Effector memory CD4-positive, alpha-beta T cell (primary cell): Measurements from ENCODE around the gene MYO5B.

Source experiments
- DNase-seq, 3 donors: peaks; one replicate each; pipeline ENCODE4 v3.0.0-alpha.2; 2020
- H3K27ac ChIP-seq: 2 replicates; pipeline ENCODE4 v1.7.0; 2013; ENCODE audit warnings: mild to moderate bottlenecking, low read length, moderate library complexity; ENCODE audit not compliant: insufficient read depth, poor library complexity, severe bottlenecking
- H3K27me3 ChIP-seq: replicated peaks from 2 replicates; pipeline ENCODE4 v1.7.0; 2013; ENCODE audit warnings: mild to moderate bottlenecking, low read length; ENCODE audit not compliant: insufficient read depth, control insufficient read depth, poor library complexity, severe bottlenecking
- H3K36me3 ChIP-seq: 2 replicates; pipeline ENCODE4 v1.7.0; 2013; ENCODE audit warnings: mild to moderate bottlenecking, low read length, moderate library complexity; ENCODE audit not compliant: control insufficient read depth, insufficient read depth
- H3K4me1 ChIP-seq: 2 replicates; pipeline ENCODE4 v1.7.0; 2013; ENCODE audit warnings: low read length, mild to moderate bottlenecking; ENCODE audit not compliant: control insufficient read depth, insufficient read depth, poor library complexity, severe bottlenecking
- H3K4me3 ChIP-seq: 2 replicates; pipeline ENCODE4 v1.7.0; 2013; ENCODE audit warnings: low read length, low read depth, mild to moderate bottlenecking; ENCODE audit not compliant: insufficient read depth, poor library complexity, severe bottlenecking
- H3K9me3 ChIP-seq: 2 replicates; pipeline ENCODE4 v1.7.0; 2013; ENCODE audit warnings: mild to moderate bottlenecking, low read length, moderate library complexity; ENCODE audit not compliant: control insufficient read depth

Gene MYO5B

DNA sequence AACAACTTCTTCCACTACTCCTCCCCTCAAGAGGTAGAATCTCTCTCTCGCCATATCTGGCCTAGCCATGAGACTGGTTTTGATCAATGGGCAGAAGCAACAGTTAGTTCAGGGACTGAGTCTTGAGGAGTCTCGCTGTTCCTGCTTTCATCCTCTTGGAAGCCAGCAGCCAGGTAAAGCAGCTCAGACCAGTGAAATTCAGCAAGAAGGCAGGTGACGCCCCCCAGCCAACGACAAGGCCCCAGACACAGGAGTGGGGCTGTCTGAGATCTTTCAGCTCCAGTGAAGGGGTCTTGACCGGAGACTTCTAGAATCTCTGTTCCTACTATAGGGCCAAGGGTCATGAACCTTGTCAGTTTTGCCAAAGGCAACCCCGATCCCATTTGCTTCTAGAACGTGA is 341.9 kb downstream of the MYO5B start:
- Histone ChIP-seq H3K4me3 (no peak overlapping the region), H3K4me1 (no peaks in the 10 kb centered on the region), H3K9me3 (no peaks in the 10 kb centered on the region), H3K36me3 (no peaks in the 10 kb centered on the region), H3K27ac (no peak overlapping the region), H3K27me3 (no peaks in the 10 kb centered on the region)
- no peak for DNase-seq

DNA sequence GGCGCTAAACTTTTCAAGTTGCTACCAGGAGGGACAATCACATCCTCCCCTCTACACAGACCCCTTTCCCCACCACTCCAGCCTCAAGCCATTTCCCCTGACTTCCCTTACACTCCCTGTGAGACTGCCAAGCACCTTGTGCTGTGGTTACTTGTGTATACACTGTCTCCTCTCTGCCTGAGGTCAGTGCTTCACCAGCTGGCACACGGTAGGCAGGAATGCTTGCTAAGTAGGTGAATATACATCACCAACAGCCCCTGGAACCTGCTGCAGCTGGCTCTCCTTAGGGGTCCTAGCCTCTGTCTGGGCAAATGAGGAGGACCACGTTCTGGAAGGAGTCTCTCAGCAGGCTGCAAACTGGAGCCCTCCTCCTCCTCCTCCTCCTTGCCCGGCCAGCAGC is 343.3 kb downstream of the MYO5B start:
- no peak for DNase-seq
- Histone ChIP-seq H3K27ac (no peak overlapping the region), H3K36me3 (no peaks in the 10 kb centered on the region), H3K4me3 (no peak overlapping the region), H3K27me3 (no peaks in the 10 kb centered on the region), H3K9me3 (no peaks in the 10 kb centered on the region), H3K4me1 (no peaks in the 10 kb centered on the region)

DNA sequence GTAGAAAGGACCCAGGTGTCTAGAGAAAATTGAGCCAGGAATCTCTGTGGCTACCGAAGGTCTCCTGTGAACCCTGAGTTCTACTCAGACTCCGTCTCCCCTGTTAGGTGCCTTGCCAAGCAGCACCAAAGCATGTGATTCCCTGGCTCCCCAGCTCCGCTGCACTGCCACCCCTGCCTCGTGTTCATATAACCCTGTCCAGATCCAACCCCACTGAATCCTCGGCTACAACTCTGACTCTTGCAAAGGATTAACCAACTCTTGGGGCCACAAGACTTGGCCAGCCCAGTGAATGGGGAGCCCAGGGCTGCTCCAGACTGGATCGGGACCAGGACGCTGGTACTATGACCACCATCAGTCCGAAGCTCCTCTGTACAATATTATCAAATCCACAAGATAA is 344.3 kb downstream of the MYO5B start:
- no peak for DNase-seq
- H3K36me3 ChIP-seq, result no peaks in the 10 kb centered on the region
- H3K27me3 ChIP-seq, result no peaks in the 10 kb centered on the region
- H3K9me3 ChIP-seq, result no peaks in the 10 kb centered on the region
- no peak overlapping the region for H3K4me3 ChIP-seq
- H3K4me1 ChIP-seq, result no peaks in the 10 kb centered on the region
- no peak overlapping the region for H3K27ac ChIP-seq

DNA sequence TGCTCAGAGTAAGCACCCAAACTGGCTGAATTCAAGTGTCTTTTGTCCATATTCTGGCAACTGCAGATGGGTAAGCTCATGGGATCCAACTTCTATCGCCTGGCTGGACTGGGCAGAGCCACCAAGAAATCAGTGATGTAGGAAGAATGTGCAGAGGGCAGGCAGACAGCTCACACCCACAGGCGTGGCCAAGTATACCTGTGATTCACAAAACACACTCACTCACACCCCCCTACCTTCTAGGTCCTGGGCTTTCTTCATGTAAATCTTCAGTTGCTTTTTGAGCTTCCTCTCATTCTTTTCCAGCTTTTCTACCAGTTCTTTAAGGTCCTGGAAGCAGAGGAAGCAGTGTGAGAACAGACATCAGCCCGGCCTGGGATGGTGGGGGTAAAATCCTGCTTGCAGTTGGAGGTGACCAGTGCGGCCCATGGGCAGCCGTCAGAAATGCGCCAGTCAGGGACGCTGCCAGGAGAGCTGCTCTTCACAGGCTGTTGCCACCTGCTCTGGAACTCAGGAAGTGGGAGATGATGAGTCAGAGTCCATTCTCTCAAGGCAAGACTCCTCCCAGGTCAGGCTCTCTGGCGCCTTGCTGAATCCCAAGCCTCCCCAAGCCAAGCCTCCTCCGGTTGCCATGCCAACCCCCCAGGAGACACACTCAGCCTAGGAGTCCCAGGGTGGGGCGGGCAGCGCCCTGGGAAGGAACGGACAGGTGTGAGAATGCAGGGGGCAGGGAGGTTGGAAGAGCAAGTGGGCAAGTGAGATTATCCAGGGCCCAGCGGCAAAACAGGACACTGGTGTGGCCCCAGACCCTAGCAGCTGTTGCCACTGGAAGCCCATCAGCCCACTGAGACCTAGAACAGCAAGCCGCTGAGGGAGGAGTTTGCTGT is 345.4 kb downstream of the MYO5B start:
- DNase-seq, result no peak
- H3K9me3 ChIP-seq, result no peaks in the 10 kb centered on the region
- no peaks in the 10 kb centered on the region for H3K27me3 ChIP-seq
- H3K4me1 ChIP-seq, result no peaks in the 10 kb centered on the region
- H3K27ac ChIP-seq, result no peak overlapping the region
- no peaks in the 10 kb centered on the region for H3K36me3 ChIP-seq
- H3K4me3 ChIP-seq, result no peak overlapping the region

DNA sequence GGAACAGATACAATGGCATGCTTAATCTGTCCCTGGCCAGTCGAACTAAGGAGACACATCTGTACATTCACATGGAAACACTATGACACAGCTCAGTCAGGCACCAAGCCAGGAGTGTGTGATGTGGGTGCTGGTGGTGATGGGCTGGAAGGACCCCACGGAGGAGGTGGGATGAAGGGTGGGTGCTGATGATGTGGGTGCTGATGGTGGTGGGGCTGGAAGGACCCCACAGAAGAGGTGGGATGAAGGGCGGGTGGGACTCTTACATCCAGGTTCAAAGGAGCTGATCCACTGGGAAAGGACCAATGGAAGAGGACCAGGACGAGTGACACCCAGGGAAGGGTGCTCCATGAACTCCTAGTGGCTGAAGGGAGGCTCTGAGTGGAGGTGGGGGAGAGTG is 346.8 kb downstream of the MYO5B start:
- Histone ChIP-seq H3K36me3 (no peaks in the 10 kb centered on the region), H3K27ac (no peak overlapping the region), H3K9me3 (no peaks in the 10 kb centered on the region), H3K27me3 (no peaks in the 10 kb centered on the region), H3K4me3 (no peak overlapping the region), H3K4me1 (no peaks in the 10 kb centered on the region)
- no peak for DNase-seq

DNA sequence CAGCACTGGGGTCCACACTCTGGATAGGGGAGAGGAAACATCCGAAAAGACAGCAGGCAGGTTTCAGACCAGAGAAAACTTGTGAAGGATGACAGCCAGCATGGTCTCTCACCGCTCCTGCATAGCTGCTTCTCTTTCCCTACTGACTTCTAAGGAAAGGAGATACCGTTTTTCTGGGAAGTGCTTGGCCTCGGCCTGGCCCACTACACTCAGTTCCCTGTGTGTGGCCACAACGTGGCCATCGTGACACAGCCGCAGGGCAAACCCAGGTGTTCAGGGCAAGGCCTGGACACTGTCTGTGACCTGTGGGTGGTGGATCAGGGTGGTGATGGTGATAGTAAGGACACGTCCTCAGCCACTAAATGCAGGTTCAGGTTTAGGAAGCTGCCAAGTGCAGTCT is 347.4 kb downstream of the MYO5B start:
- Histone ChIP-seq H3K9me3 (no peaks in the 10 kb centered on the region), H3K36me3 (no peaks in the 10 kb centered on the region), H3K4me3 (no peak overlapping the region), H3K27ac (no peak overlapping the region), H3K27me3 (no peaks in the 10 kb centered on the region), H3K4me1 (no peaks in the 10 kb centered on the region)
- DNase-seq, result no peak

DNA sequence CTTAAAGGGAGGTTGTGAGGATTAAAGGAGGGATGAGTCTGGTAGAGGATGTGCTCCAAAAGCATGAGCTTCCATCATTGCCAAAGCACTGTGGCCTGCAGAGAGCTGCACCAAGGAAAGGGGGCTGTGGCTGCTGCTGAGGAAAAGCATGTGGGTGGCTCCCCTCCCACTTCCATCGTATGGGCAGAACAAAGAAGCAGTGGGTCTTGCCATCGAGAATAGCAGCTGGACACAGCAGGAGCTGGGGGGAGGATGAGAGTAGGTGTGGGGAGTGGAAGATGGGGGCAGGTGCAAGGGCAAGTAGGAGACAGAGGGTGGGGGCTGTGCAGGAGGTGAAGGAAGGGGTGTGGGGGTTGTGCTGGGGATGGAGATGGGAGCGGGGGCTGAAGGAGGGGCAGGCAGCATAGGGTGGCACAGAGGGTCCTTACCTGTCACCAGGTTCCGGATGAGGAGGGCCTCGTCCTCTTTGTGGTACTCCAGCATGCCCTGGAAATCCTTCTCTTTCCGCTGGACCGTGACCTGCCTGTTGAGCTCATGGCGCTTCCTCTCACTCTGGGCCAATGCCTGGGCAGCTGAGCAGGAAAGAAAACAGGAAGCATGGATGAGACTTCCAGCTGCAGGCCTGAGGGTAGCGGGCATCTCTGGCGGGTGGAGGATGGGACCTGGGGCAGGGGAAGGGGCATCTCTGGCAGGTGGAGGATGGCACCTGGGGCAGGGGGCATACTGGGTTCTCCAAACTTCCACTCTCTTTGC is 348.1 kb downstream of the MYO5B start:
- Histone ChIP-seq H3K27ac (no peak overlapping the region), H3K36me3 (no peaks in the 10 kb centered on the region), H3K4me1 (no peaks in the 10 kb centered on the region), H3K9me3 (no peaks in the 10 kb centered on the region), H3K4me3 (no peak overlapping the region), H3K27me3 (no peaks in the 10 kb centered on the region)
- no peak for DNase-seq

DNA sequence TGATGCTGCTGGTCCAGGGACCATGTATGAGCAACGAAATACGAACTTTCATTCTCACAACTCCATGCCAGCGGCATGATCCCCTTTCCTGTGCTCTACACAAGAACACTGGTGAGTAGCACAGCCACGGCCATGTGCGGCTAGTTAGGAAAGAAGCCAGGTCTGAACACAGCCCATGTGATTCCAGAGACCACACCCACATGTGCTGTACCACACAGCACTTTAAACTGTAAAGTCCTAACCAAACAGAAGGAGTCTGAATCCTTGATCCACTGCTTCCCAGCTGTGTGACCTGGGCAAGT is 348.6 kb downstream of the MYO5B start:
- Histone ChIP-seq H3K27ac (no peak overlapping the region), H3K4me3 (no peak overlapping the region), H3K9me3 (no peaks in the 10 kb centered on the region), H3K27me3 (no peaks in the 10 kb centered on the region), H3K4me1 (no peaks in the 10 kb centered on the region), H3K36me3 (no peaks in the 10 kb centered on the region)
- no peak for DNase-seq

DNA sequence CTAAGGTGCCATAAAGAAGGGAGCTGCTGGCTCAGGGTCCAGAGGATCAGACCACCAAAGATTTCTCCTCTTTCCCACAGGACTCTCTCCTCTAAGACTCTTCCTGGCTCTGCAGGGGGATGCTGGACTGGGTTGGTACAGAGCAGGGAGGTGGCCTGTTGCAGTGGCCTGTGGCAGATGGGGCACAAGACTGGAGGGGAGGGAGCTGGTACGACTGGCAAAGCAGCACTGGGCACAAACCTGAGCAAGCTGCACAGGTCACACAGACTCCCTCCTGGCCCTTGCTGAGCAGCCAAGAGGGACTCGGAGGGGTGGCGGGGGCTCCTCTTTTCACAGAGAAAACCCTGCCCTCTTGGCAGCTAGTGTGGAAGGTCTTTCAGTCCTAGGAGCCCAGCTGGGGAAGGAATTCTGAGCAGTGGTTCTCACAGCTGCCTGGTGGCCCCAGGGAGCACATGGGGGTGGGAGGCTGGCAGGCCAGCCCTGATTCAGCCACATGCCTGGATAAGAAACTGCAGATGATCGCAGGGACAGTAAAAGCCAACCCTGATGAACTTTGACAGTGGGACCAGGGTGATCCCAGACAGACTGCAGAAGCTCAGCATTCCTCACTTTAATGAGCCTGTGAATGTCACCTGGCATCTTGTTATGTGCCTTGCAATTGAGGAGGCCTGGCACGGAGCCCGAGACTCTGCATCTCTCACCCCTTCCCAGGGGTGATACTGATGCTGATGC is 349.2 kb downstream of the MYO5B start:
- Histone ChIP-seq H3K36me3 (no peaks in the 10 kb centered on the region), H3K27me3 (no peaks in the 10 kb centered on the region), H3K4me3 (no peak overlapping the region)

DNA sequence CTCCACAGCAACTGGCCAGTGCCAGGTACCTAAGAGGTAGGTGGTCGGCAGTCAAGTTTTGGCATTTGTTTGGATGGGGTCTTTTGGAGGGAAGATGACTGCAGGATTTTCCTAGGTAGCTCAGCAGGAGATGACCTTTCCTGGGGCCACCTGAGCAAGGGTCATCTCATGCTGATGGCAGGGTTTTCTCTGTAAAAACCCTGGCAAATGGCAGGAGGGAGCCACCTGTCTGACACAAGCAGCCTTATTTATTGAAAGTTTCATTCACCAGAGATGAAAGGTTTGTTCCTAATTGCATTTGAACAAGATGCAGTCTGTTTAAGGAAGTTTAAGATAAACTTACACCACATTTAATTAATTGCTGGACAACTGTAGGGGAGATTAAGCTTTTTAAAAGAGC is 350.0 kb downstream of the MYO5B start:
- no peaks in the 10 kb centered on the region for H3K4me1 ChIP-seq
- H3K36me3 ChIP-seq, result no peaks in the 10 kb centered on the region
- H3K27ac ChIP-seq, result no peak overlapping the region
- H3K27me3 ChIP-seq, result no peaks in the 10 kb centered on the region
- H3K4me3 ChIP-seq, result no peak overlapping the region
- DNase-seq, result no peak
- no peaks in the 10 kb centered on the region for H3K9me3 ChIP-seq

More for the DNA sequence above, 349.2 kb downstream of the MYO5B start:
- no peak overlapping the region for H3K27ac ChIP-seq
- no peaks in the 10 kb centered on the region for H3K9me3 ChIP-seq
- no peaks in the 10 kb centered on the region for H3K4me1 ChIP-seq
- DNase-seq, result no peak
